GM10847 (cell line): Measurements from ENCODE around the gene SUSD4.

Source experiments
- POLR2A ChIP-seq: IDR thresholded peaks from 2 replicates; pipeline ENCODE4 v1.6.1; 2011; ENCODE audit not compliant: insufficient read length; ENCODE audit errors: extremely low read depth

Gene SUSD4

GRCh38 chr1:223226271-223226670 lies 137.7 kb downstream of the SUSD4 start:
- TF ChIP-seq POLR2A = no peak

- no peak for TF ChIP-seq POLR2A
Measured at GRCh38 chr1:223225481-223225880, 138.5 kb downstream of the SUSD4 start.

DNA sequence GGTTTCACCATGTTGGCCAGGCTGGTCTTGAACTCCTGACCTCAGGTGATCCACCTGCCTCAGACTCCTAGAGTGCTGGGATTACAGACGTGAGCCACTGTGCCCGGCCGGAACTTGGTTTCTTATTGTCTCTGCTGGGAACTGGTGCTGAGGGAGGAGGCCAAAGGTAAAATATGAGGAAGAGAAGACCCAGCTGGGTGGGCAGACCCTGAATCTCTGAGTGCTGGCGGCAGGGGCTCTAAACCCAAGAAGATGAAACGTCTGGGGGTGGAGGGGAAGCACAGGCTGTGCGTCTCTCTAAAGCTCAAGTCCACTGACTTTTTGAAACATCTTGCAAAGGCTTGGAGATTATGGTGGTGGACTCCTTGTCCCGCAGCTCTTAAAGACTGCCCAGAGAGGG lies 138.9 kb downstream of the SUSD4 start:
- TF ChIP-seq POLR2A = no peak

DNA sequence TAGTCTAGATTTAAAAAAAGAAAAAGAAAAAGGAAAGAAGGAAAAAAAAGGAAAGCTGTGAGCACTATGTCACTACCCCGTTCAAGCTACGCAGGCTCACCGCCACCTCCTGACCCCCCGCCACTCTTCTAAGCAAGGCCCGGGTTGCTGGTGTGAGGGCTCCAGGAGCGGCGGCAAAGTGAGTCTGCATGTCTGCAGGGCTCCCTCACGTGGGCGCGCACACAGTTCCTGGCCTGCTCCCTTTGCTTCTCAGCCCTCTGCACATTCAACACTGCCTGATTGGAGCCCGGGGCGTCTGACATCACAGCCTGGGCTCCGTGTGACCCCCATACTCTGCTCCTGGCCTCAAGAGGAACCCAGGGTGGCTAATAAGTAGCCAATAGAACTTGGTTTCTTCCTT lies 139.5 kb downstream of the SUSD4 start:
- no peak for TF ChIP-seq POLR2A

GRCh38 chr1:223223091-223223995 lies 140.6 kb downstream of the SUSD4 start:
- no peak for TF ChIP-seq POLR2A

- no peak for TF ChIP-seq POLR2A
Measured at GRCh38 chr1:223222377-223222776, 141.6 kb downstream of the SUSD4 start.

DNA sequence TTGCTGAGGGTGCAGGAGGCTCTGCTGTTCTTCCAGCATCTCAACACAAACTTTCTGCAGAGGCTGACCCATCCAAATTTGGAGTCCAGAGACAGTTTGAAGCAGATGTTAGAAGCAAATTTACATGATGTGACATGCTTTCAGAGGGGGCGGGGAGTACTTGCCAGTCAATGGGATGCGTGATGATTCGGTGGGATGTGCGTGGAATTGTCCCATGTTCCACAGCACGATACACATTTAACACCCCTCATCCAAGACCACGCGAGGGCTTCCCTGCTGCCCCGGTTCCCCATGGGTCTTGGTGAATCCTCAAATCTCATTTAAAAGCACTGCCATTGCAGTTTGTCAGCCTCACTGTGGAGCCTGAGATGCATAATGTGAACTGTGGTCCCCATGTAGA lies 142.3 kb downstream of the SUSD4 start:
- TF ChIP-seq POLR2A = no peak

DNA sequence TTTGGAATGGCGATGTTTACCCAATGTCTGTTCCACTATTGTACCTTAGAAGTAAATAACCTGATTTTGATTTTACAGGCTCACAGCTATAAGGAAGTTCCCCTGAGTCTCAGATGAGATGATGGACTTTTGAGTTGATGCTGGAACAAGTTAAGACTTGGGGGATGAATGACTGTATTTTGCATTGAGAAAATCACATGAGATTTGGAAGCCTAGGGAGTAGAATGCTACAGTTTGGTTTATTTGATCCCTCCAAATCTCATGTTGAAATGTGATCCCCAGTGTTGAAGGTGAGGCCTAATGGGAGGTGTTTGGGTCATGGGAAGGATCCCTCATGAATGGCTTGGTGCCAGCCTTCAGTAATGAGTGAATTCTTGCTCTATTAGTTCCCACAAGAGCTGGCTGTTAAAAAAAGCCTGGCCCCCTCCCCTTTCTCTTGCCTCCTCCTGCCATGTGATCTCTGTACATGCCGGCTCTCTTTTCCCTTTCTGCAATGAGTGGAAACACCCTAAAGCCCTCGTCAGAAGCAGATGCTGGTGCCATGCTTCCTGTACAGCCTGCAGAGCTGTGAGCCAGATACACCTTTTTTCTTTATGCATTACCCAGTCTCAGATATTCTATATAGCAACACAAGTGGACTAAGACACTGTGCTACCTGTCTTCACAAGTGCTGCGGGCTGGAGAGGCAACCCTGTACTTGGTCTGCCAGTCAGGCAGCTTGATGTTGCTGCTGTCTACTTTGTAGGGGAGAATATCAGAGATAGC lies 143.9 kb downstream of the SUSD4 start:
- no peak for TF ChIP-seq POLR2A

- no peak for TF ChIP-seq POLR2A
Measured at GRCh38 chr1:223219318-223219635, 144.7 kb downstream of the SUSD4 start.

GRCh38 chr1:223217781-223218180 lies 146.2 kb downstream of the SUSD4 start:
- TF ChIP-seq POLR2A = no peak

DNA sequence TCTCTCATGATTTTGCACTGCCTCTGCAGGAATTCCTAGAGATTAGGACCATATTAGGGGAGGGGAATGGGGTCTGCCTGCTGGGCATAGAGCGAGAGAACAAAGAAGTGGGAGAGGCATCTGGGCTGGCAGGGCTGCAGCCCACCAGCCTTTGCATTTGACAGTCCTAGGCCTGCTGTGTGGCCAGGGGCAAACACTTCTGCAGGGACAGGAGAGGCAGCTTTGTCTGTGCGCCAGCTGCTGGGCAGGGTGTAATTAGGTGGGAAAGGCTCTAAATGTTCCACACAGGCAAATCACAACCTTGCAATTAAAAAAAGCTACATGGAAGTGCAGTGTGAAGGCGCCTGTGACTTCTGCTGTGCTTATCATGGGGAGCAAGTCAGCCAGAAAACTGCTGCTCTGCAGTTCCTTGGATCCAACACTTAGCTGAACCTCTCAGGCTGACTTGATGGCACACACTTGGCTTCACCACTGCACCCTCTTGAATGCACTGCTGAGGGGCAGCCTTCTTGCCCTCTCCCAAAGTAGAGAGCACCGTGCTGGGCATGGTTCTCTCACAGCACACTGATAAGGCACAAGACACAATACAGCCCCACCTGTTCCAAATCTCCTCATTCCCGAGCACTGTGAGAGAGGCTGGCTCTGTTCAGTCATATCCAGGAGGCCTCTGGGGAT lies 147.3 kb downstream of the SUSD4 start:
- TF ChIP-seq POLR2A = no peak

GRCh38 chr1:223216074-223216473 lies 147.9 kb downstream of the SUSD4 start:
- TF ChIP-seq POLR2A = no peak

- no peak for TF ChIP-seq POLR2A
Measured at GRCh38 chr1:223215026-223215425, 148.9 kb downstream of the SUSD4 start.

DNA sequence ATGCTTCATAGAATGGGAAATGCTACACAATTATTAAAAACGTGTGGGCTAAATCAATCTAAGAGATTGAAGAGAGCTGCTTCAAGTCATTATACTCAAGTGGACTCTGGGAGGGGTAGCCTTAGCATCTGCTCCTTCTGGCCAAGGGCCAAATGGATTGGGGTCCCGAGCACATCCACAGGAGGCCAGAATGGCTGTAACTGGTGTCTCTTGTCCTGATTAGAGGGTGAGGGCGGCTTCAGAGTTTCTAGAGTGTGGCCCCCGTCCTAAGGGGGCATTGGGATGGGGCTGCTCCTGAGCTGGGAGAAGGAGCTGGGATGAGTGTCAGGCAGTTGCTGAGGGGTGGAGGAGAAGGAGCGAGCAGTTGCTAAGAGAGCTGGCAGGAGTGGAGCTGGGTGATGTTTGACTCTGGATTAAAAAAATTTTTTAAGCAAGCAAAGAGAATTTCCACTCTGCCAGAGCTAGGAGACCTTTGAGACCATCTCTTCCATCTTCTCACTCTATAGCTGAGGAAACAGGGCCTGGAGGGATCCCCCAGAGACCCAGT lies 149.6 kb downstream of the SUSD4 start:
- TF ChIP-seq POLR2A = no peak

- no peak for TF ChIP-seq POLR2A
Measured at GRCh38 chr1:223212441-223212840, 151.5 kb downstream of the SUSD4 start.
